ENCODE data around the gene SBK2. TPM values are rescaled to one million over a fixed set of nuclear protein-coding genes. Genes with fewer than 3 reads are reported as not detected.

SBK2 gene
- total RNA-seq, 1 experiment from 2014 or later = not detected

DNA sequence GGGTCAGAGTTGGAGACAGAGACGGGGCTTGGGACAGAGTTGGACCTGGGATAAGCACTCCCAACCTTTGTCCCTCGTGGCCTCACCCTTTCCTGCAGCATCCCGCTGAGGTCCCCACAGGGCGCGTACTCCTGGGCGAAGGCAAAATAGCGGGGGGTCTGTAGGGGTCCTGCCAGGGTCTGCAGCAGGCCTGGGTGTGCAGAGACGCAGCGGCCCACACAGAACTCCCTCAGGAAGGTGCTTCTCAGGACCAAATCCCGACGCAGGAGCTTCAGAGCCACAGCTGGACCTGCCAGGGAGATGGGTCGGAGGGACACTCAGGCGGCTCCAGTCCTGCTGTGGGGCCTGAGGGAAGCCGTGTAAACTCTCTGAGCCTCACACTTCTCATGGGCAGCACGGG lies 7.1 kb upstream of the SBK2 start:
- no peak for DNase-seq
- ChIA-PET POLR2A (no interaction called here), CTCF (no interaction called here)
- H3K27me3 Mint-ChIP-seq (ENCODE audit: insufficient read depth, unreplicated experiment) = no peaks in the 10 kb centered on the region
- BruUV-seq (replicated peaks) = no TSS peak
- H3K36me3 ChIP-seq (ENCODE audit: control insufficient read depth, insufficient read depth, low read length) = no peaks in the 10 kb centered on the region
- H3K4me3 ChIP-seq (ENCODE audit: low read depth, low read length) = no peak overlapping the region
- peaks cover 18% of the 10 kb centered on the region for H3K9me3 Mint-ChIP-seq (ENCODE audit: unreplicated experiment)
- H3K36me3 Mint-ChIP-seq (ENCODE audit: insufficient read depth, unreplicated experiment) = peaks cover 4% of the 10 kb centered on the region
- H3K27me3 ChIP-seq (replicated peaks; ENCODE audit: control insufficient read depth, insufficient read depth, low read length) = no peaks in the 10 kb centered on the region
- no peaks in the 10 kb centered on the region for H3K9me3 ChIP-seq
- H3K4me1 ChIP-seq = peaks cover 38% of the 10 kb centered on the region
- TF ChIP-seq, protein P1, sequence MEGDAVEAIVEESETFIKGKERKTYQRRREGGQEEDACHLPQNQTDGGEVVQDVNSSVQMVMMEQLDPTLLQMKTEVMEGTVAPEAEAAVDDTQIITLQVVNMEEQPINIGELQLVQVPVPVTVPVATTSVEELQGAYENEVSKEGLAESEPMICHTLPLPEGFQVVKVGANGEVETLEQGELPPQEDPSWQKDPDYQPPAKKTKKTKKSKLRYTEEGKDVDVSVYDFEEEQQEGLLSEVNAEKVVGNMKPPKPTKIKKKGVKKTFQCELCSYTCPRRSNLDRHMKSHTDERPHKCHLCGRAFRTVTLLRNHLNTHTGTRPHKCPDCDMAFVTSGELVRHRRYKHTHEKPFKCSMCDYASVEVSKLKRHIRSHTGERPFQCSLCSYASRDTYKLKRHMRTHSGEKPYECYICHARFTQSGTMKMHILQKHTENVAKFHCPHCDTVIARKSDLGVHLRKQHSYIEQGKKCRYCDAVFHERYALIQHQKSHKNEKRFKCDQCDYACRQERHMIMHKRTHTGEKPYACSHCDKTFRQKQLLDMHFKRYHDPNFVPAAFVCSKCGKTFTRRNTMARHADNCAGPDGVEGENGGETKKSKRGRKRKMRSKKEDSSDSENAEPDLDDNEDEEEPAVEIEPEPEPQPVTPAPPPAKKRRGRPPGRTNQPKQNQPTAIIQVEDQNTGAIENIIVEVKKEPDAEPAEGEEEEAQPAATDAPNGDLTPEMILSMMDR (IDR thresholded peaks at IDR 0.05; ENCODE audit: insufficient read depth in 1 of 2, low read depth in 1 of 2, low read length in 1 of 2, severe bottlenecking in 1 of 2, unreplicated experiment in 1 of 2) = no peak
- H3K27ac Mint-ChIP-seq (ENCODE audit: unreplicated experiment) = no peak overlapping the region
- intact Hi-C loops (cut with micrococcal nuclease; ENCODE audit: unreplicated experiment) = no loop called here
- no peak overlapping the region for H3K4me3 Mint-ChIP-seq (ENCODE audit: unreplicated experiment)
- peaks cover 21% of the 10 kb centered on the region for H3K4me1 Mint-ChIP-seq (ENCODE audit: low read depth, unreplicated experiment)

DNA sequence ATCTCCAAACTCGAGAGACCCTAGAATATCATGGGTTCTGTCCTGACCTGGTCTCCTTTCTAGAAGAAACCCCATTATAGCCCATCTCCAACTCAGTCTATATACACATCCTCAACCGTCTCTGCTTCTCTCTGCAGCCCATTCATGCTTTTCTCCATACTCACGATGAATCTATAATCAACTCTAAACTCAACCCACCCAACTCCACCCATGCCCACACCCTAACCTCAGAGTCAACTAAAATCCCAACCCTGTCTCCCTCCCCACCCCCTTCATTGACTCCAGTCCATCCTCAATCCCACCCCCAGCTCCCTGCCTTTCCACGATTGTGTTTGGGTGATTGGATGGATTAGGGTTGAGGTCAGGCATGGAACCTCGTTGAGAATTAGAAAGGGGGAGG lies 6.6 kb upstream of the SBK2 start:
- intact Hi-C loops (cut with micrococcal nuclease; ENCODE audit: unreplicated experiment) = no loop called here
- H3K9me3 Mint-ChIP-seq (ENCODE audit: unreplicated experiment) = peaks cover 18% of the 10 kb centered on the region
- no peak for DNase-seq
- H3K36me3 Mint-ChIP-seq (ENCODE audit: insufficient read depth, unreplicated experiment) = peaks cover 4% of the 10 kb centered on the region
- TF ChIP-seq, protein P1 (IDR thresholded peaks at IDR 0.05; ENCODE audit: insufficient read depth in 1 of 2, low read depth in 1 of 2, low read length in 1 of 2, severe bottlenecking in 1 of 2, unreplicated experiment in 1 of 2) = no peak
- H3K27me3 Mint-ChIP-seq (ENCODE audit: insufficient read depth, unreplicated experiment) = no peaks in the 10 kb centered on the region
- no peak overlapping the region for H3K4me3 ChIP-seq (ENCODE audit: low read depth, low read length)
- H3K36me3 ChIP-seq (ENCODE audit: control insufficient read depth, insufficient read depth, low read length) = no peaks in the 10 kb centered on the region
- peaks cover 33% of the 10 kb centered on the region for H3K4me1 ChIP-seq
- peaks cover 21% of the 10 kb centered on the region for H3K4me1 Mint-ChIP-seq (ENCODE audit: low read depth, unreplicated experiment)
- ChIA-PET POLR2A (no interaction called here), CTCF (no interaction called here)
- H3K4me3 Mint-ChIP-seq (ENCODE audit: unreplicated experiment) = no peak overlapping the region
- BruUV-seq (replicated peaks) = no TSS peak
- H3K9me3 ChIP-seq = no peaks in the 10 kb centered on the region
- H3K27me3 ChIP-seq (replicated peaks; ENCODE audit: control insufficient read depth, insufficient read depth, low read length) = no peaks in the 10 kb centered on the region
- H3K27ac Mint-ChIP-seq (ENCODE audit: unreplicated experiment) = no peak overlapping the region

DNA sequence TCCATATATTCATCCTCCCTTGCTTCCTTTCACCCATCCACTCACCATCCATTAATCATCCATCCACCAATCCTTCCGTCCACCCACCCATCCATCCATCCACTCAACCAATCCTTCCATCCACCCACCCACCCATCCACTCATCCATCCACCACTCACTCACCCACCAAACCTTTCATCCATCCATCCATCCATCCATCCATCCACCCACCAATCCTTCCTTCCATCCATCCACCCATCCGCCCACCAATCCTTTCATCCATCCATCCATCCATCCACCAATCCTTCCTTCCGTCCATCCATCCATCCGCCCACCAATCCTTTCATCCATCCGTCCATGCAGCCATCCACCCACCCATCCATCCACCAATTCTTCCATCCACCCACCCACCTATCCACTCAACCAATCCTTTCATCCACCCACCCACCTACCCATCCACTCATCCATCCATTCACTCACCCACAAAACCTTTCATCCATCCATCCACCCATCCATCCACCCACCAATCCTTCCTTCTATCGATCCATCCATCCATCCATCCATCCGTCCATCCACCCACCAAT lies 5.4 kb upstream of the SBK2 start:
- H3K4me3 ChIP-seq (ENCODE audit: low read depth, low read length) = no peak overlapping the region
- ChIA-PET POLR2A (no interaction called here), CTCF (no interaction called here)
- TF ChIP-seq, protein P1 (IDR thresholded peaks at IDR 0.05; ENCODE audit: insufficient read depth in 1 of 2, low read depth in 1 of 2, low read length in 1 of 2, severe bottlenecking in 1 of 2, unreplicated experiment in 1 of 2) = no peak
- H3K9me3 ChIP-seq = no peaks in the 10 kb centered on the region
- BruUV-seq (replicated peaks) = no TSS peak
- Mint-ChIP-seq H3K27ac (ENCODE audit: unreplicated experiment) (no peak overlapping the region), H3K4me3 (ENCODE audit: unreplicated experiment) (no peak overlapping the region), H3K27me3 (ENCODE audit: insufficient read depth, unreplicated experiment) (no peaks in the 10 kb centered on the region), H3K36me3 (ENCODE audit: insufficient read depth, unreplicated experiment) (peaks cover 4% of the 10 kb centered on the region), H3K4me1 (ENCODE audit: low read depth, unreplicated experiment) (peaks cover 18% of the 10 kb centered on the region), H3K9me3 (ENCODE audit: unreplicated experiment) (peaks cover 18% of the 10 kb centered on the region)
- no peaks in the 10 kb centered on the region for H3K27me3 ChIP-seq (replicated peaks; ENCODE audit: control insufficient read depth, insufficient read depth, low read length)
- no peak for DNase-seq
- peaks cover 21% of the 10 kb centered on the region for H3K4me1 ChIP-seq
- intact Hi-C loops (cut with micrococcal nuclease; ENCODE audit: unreplicated experiment) = no loop called here
- no peaks in the 10 kb centered on the region for H3K36me3 ChIP-seq (ENCODE audit: control insufficient read depth, insufficient read depth, low read length)
